Effector CD8-positive, alpha-beta T cell (primary cell): ENCODE measurements around the gene FOCAD.
"Not testable (repeated sequence)": the region's sequence is repeated elsewhere in the genome, so short reads cannot be mapped to it uniquely, and the experiment has no call there.

ENCODE experiments used
- DNase-seq: peaks from one replicate; lab custom pipeline; 2025; lab: John Stamatoyannopoulos, UW

The FOCAD gene

DNA sequence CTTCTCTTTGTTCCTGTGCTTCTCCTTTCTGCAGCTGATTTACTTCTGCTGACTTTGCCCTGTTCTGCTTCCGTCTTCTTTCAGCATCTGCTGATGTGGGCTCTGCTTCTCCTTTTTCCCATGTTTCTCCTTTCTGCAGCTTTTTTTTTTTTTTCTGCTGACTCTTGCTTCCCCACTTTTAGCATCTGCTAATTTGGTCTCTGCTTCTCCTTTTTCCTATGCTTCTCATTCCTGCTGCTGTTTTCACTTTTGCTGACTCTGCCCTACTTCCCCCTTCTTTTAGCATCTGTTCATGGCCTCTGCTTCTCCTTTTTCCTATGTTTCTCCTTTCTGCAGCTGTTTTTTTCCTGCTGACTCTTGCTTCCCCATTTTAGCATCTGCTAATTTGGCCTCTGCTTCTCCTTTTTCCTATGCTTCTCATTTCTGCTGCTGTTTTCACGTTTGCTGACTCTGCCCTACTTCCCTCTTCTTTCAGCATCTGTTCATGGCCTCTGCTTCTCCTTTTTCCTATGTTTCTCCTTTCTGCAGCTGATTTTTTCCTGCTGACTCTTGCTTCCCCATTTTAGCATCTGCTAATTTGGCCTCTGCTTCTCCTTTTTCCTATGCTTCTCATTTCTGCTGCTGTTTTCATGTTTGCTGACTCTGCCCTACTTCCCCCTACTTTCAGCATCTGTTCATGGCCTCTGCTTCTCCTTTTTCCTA lies 289.3 kb downstream of the FOCAD start:
- not testable (repeated sequence) for DNase-seq

DNA sequence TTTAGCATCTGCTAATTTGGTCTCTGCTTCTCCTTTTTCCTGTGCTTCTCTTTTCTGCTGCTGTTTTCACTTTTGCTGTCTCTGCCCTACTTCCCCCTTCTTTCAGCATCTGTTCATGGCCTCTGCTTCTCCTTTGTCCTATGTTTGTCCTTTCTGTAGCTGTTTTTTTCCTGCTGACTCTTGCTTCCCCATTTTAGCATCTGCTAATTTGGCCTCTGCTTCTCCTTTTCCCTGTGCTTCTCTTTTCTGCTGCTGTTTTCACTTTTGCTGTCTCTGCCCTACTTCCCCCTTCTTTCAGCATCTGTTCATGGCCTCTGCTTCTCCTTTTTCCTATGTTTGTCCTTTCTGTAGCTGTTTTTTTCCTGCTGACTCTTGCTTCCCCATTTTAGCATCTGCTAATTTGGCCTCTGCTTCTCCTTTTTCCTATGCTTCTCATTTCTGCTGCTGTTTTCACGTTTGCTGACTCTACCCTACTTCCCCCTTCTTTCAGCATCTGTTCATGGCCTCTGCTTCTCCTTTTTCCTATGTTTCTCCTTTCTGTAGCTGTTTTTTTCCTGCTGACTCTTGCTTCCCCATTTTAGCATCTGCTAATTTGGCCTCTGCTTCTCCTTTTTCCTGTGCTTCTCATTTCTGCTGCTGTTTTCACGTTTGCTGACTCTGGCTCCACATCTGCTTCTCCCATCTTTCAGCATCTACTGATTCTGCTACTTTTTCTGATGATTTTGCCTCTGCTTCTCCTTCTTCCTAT lies 290.3 kb downstream of the FOCAD start:
- DNase-seq, result not testable (repeated sequence)

GRCh38 chr9:20978249-20978648 lies 294.2 kb downstream of the FOCAD start:
- DNase-seq, result no peak

- no peak for DNase-seq
Measured at GRCh38 chr9:20980832-20981455, 296.9 kb downstream of the FOCAD start.

DNA sequence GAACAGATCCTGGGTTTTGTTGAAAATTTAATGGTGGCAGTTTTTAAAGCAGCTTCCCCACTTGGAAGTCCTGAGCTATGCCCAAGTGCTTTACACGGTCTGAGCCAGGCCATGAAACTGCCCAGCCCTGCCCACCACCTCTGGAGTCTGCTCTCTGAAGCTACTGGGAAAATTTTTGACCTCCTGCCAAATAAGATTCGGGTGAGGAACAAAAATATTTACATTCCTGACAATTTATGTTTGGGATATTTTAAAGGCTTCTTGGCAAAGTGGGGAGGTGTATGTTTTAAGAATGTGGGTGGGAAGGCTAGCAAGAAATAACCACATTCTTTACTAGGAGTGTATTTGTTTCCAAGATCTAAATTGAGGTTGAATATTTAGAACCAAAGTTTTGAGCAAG lies 297.4 kb downstream of the FOCAD start:
- DNase-seq, result no peak

- DNase-seq, result no peak
Measured at GRCh38 chr9:20984506-20984905, 300.4 kb downstream of the FOCAD start.

- no peak for DNase-seq
Measured at GRCh38 chr9:20985851-20986600, 302.0 kb downstream of the FOCAD start.

DNA sequence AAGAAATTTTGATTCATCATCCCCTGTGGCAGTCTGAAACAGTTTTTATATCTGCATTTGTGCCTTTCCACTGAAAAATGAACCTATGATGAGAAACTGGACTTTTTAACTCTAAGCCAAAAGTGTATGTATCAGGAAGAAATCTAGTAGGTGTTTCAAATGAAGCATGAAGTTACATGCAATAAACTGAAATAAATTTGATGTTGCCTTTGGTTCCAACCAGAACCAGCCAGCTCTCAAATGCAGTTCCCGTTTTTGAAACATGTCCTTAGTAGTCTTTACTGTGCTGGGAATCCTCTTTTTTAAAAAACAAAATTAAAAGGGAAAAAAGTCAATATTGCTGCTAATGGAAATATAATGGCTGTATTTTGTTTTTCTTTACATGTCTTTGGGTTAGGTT lies 303.5 kb downstream of the FOCAD start:
- DNase-seq, result no peak

- DNase-seq, result no peak
Measured at GRCh38 chr9:20988061-20988460, 304.0 kb downstream of the FOCAD start.

DNA sequence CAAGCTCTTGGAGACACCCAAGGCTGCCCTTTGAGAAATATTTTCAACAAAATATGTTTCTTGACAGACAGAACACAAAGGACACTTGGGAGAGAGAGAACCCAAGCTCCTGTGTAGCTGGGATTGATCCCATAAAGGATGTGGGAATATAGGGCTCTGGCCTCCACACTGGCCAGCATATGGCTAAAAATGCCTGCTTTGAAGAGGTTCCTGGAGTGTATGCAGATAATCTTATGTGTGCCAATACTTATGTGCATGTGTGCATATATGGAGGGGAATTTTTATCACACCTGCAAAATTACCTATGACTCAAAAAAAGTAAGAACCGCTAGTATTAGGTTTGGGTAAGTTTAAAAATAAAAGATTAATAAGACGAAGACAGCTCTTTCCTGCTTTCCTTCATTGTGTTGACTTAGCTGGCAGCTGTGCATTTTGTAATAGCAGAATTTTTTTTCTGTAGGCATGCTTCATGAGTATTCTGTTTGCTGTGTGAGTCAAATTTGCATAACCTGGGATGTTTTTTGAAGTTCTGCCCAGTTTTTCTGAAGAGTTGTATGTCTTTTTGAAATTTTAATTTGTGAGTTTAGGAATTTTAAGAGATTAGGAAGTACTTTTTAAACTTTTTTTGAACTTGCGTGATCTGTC lies 304.7 kb downstream of the FOCAD start:
- DNase-seq, result no peak

- no peak for DNase-seq
Measured at GRCh38 chr9:20989923-20990341, 305.9 kb downstream of the FOCAD start.

DNA sequence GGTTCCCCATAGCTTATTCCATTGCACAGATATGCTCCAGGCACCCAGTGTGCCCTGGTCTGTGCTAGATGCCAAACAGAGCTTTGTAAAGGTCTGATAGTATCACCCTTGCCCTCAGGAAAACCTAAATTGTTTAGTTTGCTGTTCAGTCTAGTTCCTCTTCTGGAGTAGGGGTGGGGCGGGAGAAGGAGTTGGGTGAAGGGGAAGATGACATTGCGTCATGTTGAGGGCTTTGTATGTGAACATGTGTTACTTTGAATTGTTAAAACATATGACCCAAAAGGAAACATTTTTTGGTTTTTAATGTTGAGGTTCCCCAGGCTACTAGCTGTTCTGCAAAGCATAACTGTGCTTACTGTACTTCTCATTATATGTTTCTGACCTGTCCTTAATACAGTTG lies 306.8 kb downstream of the FOCAD start:
- no peak for DNase-seq

GRCh38 chr9:20994486-20994885 lies 310.4 kb downstream of the FOCAD start:
- DNase-seq, result no peak

DNA sequence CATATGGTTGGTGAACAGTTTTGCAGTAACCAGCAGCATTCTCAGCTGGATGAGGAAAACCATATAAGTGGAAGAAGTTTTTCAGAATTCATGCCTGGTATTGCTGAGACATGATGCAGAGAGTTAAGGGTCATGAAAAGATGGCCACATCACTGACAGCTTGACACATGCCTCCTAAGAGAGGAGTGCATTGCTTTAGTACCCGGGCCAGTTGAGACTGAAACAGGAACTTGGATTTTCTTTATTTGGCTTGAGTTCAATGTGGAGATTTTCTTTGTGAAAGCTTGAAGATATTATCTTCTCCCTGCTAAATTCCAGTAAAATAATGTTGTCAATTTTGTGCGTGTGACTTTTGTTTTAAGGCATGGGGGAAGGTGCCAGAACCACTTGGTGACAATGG lies 311.6 kb downstream of the FOCAD start:
- DNase-seq, result no peak

- DNase-seq, result no peak
Measured at GRCh38 chr9:20996809-20997208, 312.8 kb downstream of the FOCAD start.

DNA sequence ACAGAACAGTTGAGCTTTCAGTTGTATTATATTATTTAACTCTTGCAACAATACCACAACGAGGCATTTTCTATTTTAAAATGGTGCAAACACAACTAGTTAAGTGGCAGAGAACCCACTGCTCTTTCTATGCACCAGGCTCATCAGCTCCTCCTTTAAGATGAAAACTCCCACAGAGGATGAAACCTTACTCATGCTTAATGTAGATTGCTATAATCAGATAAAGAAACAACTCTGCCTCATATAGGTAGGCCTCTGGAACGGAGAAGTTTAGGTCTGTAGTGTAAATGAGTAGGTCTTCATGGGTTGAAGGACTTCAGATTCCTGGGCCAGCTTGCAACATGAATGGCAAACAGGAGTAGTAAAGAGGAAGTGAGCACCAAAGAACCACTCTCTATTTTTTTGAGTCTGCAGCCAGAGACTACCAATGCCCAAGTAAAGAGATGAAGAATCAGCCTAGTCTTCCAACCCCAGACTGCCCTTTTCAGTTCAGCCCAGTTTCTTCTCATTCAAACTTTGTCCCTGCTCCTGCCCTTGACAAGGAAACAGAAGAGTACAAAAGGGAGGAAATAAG lies 313.5 kb downstream of the FOCAD start:
- no peak for DNase-seq

GRCh38 chr9:21001581-21001980 lies 317.5 kb downstream of the FOCAD start:
- no peak for DNase-seq

GRCh38 chr9:21002040-21002439 lies 318.0 kb downstream of the FOCAD start:
- no peak for DNase-seq

DNA sequence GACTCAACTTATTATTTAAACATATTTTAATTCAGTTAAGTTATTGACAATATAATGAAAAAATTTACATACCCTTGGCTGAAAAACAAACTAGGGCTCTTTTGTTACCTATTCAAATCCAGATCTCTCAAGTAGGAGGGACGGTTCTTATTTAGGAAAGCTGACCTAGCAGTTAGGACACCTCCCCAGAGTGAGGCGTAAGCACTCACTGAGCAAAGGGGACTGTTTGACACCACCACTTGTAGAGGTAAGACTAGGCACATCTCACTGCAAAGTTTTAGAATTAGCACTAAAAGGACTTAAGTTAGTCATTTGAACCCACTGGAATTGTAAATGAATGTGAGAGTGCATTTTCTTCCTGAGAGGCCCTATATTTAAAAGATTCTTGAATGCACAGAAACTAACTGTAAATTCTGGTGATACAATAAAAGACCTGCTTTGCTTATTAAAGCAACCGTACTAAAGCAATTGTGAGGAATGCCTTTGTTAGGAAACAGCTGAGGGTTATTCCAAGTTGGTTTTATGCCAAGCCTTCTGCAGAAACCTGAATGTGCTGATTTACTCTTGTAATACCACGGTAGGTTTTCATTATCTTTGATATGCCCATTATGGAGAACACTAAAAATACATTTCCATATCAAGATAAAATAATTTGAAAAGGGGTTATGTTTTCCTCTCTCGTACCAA lies 331.2 kb downstream of the FOCAD start:
- DNase-seq, result no peak

- DNase-seq, result no peak
Measured at GRCh38 chr9:21015995-21016394, 331.9 kb downstream of the FOCAD start.
